Inflammatory macrophage treated with lipopolysaccharide for 1 hour (primary cell): ENCODE results near the gene DCAF15.

ENCODE experiments used
- DNase-seq, 2 donors: peaks; one replicate each; pipeline ENCODE4 v3.0.0-alpha.2; 2020 to 2022

Gene DCAF15

GRCh38 chr19:13995878-13996765 is 43.8 kb downstream of the DCAF15 start:
- no peak for DNase-seq

GRCh38 chr19:13996928-13997630 is 44.8 kb downstream of the DCAF15 start:
- DNase-seq: no peak

GRCh38 chr19:13997631-13997962 is 45.3 kb downstream of the DCAF15 start:
- no peak for DNase-seq

- no peak for DNase-seq
Measured at GRCh38 chr19:13998426-13998825, 46.1 kb downstream of the DCAF15 start.

GRCh38 chr19:13999085-13999484 is 46.8 kb downstream of the DCAF15 start:
- no peak for DNase-seq

- no peak for DNase-seq
Measured at GRCh38 chr19:14000691-14001375, 48.5 kb downstream of the DCAF15 start.

GRCh38 chr19:14002571-14003250 is 50.4 kb downstream of the DCAF15 start:
- no peak for DNase-seq

- no peak for DNase-seq
Measured at GRCh38 chr19:14003251-14004055, 51.1 kb downstream of the DCAF15 start.

- DNase-seq: peak; percentile 79 to 87
Measured at GRCh38 chr19:14004619-14005348, 52.5 kb downstream of the DCAF15 start.

GRCh38 chr19:14005349-14006084 is 53.2 kb downstream of the DCAF15 start:
- DNase-seq: peak; percentile 75 to 90

GRCh38 chr19:14006085-14006765 is 53.9 kb downstream of the DCAF15 start, which contains the start of gene RFX1:
RFX1 (minus strand) TSS chr19:14006320; CDS start chr19:13993843, 12,477 bp downstream.
- peak; percentile 100 for DNase-seq

- DNase-seq: no peak
Measured at GRCh38 chr19:14006766-14007562, 54.7 kb downstream of the DCAF15 start.
